ENCODE data around the gene PCSK4. TPM values are rescaled to one million over a fixed set of nuclear protein-coding genes. Genes with fewer than 3 reads are reported as not detected.

The PCSK4 gene
- total RNA-seq, 6 donors from 2014 or later = 2.7 to 47.1 (median 6.8) TPM

- Histone ChIP-seq H3K27me3 (peaks cover 3 to 46% (median 28%) of the 10 kb centered on the region in 4 donors), H3K9me3 (no peaks in the 10 kb centered on the region), H3K36me3 (peaks cover 0 to 11% (median 4%) of the 10 kb centered on the region in 4 donors), H3K4me3 (no peak overlapping the region), H3K27ac (no peak overlapping the region), H3K4me1 (peaks cover 8 to 32% (median 21%) of the 10 kb centered on the region in 4 donors)
- DNase-seq (peak in 1 of 2 donors; percentile 82), ATAC-seq (ENCODE audit: low FRiP score in 2 of 2) (no peak)
- WGBS, 2 donors = 12 to 20% methylated on average over 31 to 37 of the region's 48 CpGs
- TF ChIP-seq CTCF (IDR thresholded peaks at IDR 0.05) (no peak), EP300 (IDR thresholded peaks at IDR 0.05) (no peak), POLR2A (IDR thresholded peaks at IDR 0.05) (no peak), POLR2AphosphoS5 (IDR thresholded peaks at IDR 0.05) (no peak)
Measured at GRCh38 chr19:1457031-1457739, 33.0 kb downstream of the PCSK4 start.

GRCh38 chr19:1456121-1456900, 33.8 kb downstream of the PCSK4 start:
- DNase-seq (peak in 1 of 2 donors; percentile 55), ATAC-seq (ENCODE audit: low FRiP score in 2 of 2) (no peak)
- Histone ChIP-seq H3K9me3 (no peaks in the 10 kb centered on the region), H3K27me3 (peaks cover 3 to 55% (median 34%) of the 10 kb centered on the region in 4 donors), H3K27ac (no peak overlapping the region), H3K36me3 (peaks cover 0 to 11% (median 4%) of the 10 kb centered on the region in 4 donors), H3K4me3 (no peak overlapping the region), H3K4me1 (peaks cover 8 to 32% (median 21%) of the 10 kb centered on the region in 4 donors)
- WGBS, 2 donors = 34% methylated on average over 25 of the region's 43 CpGs; no CpG with 5 or more reads in 1 of the 2 donors
- TF ChIP-seq EP300 (IDR thresholded peaks at IDR 0.05) (no peak), CTCF (IDR thresholded peaks at IDR 0.05) (no peak), POLR2A (IDR thresholded peaks at IDR 0.05) (no peak), POLR2AphosphoS5 (IDR thresholded peaks at IDR 0.05) (no peak)

GRCh38 chr19:1455336-1456120, 34.6 kb downstream of the PCSK4 start:
- 7% methylated on average over 23 to 29 of the region's 42 CpGs for WGBS, 2 donors
- peak; percentile 37 to 88 for DNase-seq
- TF ChIP-seq POLR2AphosphoS5 (IDR thresholded peaks at IDR 0.05) (no peak), POLR2A (IDR thresholded peaks at IDR 0.05) (no peak)
- ATAC-seq (ENCODE audit: low FRiP score in 2 of 2) = peak; percentile 30 to 52
- Histone ChIP-seq H3K27me3 (peaks cover 4 to 63% (median 39%) of the 10 kb centered on the region in 4 donors), H3K4me3 (no peak overlapping the region), H3K4me1 (peaks cover 8 to 32% (median 21%) of the 10 kb centered on the region in 4 donors), H3K27ac (no peak overlapping the region), H3K9me3 (no peaks in the 10 kb centered on the region), H3K36me3 (peaks cover 0 to 5% (median 2%) of the 10 kb centered on the region in 4 donors)

GRCh38 chr19:1455002-1455335, 35.2 kb downstream of the PCSK4 start:
- Histone ChIP-seq H3K27me3 (peaks cover 6 to 68% (median 44%) of the 10 kb centered on the region in 4 donors), H3K9me3 (no peaks in the 10 kb centered on the region), H3K4me3 (no peak overlapping the region), H3K27ac (no peak overlapping the region), H3K36me3 (no peaks in the 10 kb centered on the region), H3K4me1 (peaks cover 8 to 35% (median 21%) of the 10 kb centered on the region in 4 donors)
- TF ChIP-seq POLR2AphosphoS5 (IDR thresholded peaks at IDR 0.05) (no peak), POLR2A (IDR thresholded peaks at IDR 0.05) (no peak), CTCF (IDR thresholded peaks at IDR 0.05) (no peak), EP300 (IDR thresholded peaks at IDR 0.05) (no peak)
- ATAC-seq (ENCODE audit: low FRiP score in 2 of 2) = no peak
- WGBS, 2 donors = 3 to 9% methylated on average over 9 to 22 of the region's 22 CpGs
- no peak for DNase-seq

Data from upper lobe of left lung (tissue), 6 donors.